Stimulated activated naive CD8-positive, alpha-beta T cell treated with anti-CD3 and anti-CD28 coated beads, Interleukin-15, amount 100 ng/mL, for 72 hours (primary cell): ENCODE results near the gene ZNF771.

Source experiments
- ATAC-seq: fragments of 150-1000 bp; cut with Tn5 transposase; 2 replicates; pipeline ENCODE4 v1.10.0; 2021; ENCODE audit warnings: mild to moderate bottlenecking, moderate library complexity
- DNase-seq, 2 donors: peaks; one replicate each; pipeline ENCODE4 v3.0.0; 2021 to 2022
- H3K27ac Mint-ChIP-seq, 2 donors: one replicate each; pipeline ENCODE4 v1.8.0; 2022; ENCODE audit warnings: mild to moderate bottlenecking in 2 of 2, mixed read lengths in 2 of 2, moderate library complexity in 2 of 2
- H3K27me3 Mint-ChIP-seq: one replicate; pipeline ENCODE4 v1.8.0; 2022; ENCODE audit warnings: mixed read lengths
- H3K4me1 Mint-ChIP-seq: one replicate; pipeline ENCODE4 v1.8.0; 2022; ENCODE audit warnings: mild to moderate bottlenecking, mixed read lengths
- H3K4me3 Mint-ChIP-seq, 2 donors: one replicate each; pipeline ENCODE4 v1.8.0; 2022; ENCODE audit warnings: mild to moderate bottlenecking in 2 of 2, mixed read lengths in 2 of 2, moderate library complexity in 1 of 2
- H3K9me3 Mint-ChIP-seq, 2 donors: one replicate each; pipeline ENCODE4 v1.8.0; 2022; ENCODE audit warnings: mixed read lengths in 2 of 2

ZNF771 gene

GRCh38 chr16:30406795-30407101 lies 658 bp upstream of the ZNF771 start:
- peak; percentile 46 for ATAC-seq
- DNase-seq = no peak
- no peaks in the 10 kb centered on the region for H3K9me3 Mint-ChIP-seq
- H3K4me1 Mint-ChIP-seq = peaks cover 25% of the 10 kb centered on the region
- peak overlapping the region; percentile 95 to 98 for H3K27ac Mint-ChIP-seq
- H3K27me3 Mint-ChIP-seq = peaks cover 7% of the 10 kb centered on the region
- H3K4me3 Mint-ChIP-seq = peak overlapping the region; percentile 88 to 93

DNA sequence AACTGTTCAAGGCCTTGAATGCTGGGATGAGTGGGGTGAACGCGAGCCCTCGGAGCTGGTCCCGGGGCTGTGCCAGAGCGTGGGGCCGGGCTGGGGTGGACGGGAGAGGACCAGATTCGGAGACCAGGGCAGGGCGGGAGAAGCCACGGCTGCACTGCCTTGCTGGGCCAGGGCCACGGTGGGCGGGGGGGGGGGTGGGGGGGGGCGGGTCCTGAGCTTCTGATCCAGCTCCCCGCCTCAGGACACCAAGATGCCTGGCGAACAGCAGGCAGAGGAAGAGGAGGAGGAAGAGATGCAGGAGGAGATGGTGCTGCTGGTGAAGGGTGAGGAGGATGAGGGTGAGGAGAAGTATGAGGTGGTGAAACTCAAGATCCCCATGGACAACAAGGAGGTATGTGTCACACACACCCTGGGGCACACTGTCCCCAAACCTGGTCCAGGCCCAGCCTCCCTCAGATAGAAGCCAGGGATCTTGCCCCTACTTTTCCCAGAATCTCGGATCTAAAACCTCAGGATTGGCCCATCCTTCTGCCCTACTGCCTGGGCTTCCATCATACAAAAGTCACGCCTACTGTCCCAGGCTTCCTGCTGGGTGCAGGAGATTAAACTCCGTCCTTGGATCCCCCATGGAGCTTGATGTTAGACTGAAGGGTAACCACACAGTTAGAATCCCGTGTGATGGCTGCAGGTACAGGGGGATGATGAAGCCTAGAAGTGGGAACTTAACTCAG lies 563 bp downstream of the ZNF771 start:
- ATAC-seq = no peak
- H3K4me3 Mint-ChIP-seq = peak overlapping the region; percentile 88 to 93
- H3K9me3 Mint-ChIP-seq = no peaks in the 10 kb centered on the region
- H3K27ac Mint-ChIP-seq = peak overlapping the region; percentile 64 to 78
- H3K27me3 Mint-ChIP-seq = peaks cover 6% of the 10 kb centered on the region
- no peak for DNase-seq
- H3K4me1 Mint-ChIP-seq = peaks cover 31% of the 10 kb centered on the region

- DNase-seq (peak; percentile 90 to 91), ATAC-seq (peak; percentile 67)
- H3K4me3 Mint-ChIP-seq = peak overlapping the region; percentile 62 to 93
- H3K27ac Mint-ChIP-seq = peak overlapping the region in 1 of 2 donors; percentile 36
- no peaks in the 10 kb centered on the region for H3K9me3 Mint-ChIP-seq
- peaks cover 37% of the 10 kb centered on the region for H3K4me1 Mint-ChIP-seq
- no peaks in the 10 kb centered on the region for H3K27me3 Mint-ChIP-seq
Observed at GRCh38 chr16:30409125-30410060, 2.0 kb downstream of the ZNF771 start.

GRCh38 chr16:30413112-30413806 lies 5.9 kb downstream of the ZNF771 start:
- no peak for DNase-seq
- ATAC-seq = no peak
- peak overlapping the region in 1 of 2 donors; percentile 65 for H3K27ac Mint-ChIP-seq
- no peaks in the 10 kb centered on the region for H3K9me3 Mint-ChIP-seq
- peaks cover 58% of the 10 kb centered on the region for H3K4me1 Mint-ChIP-seq
- H3K4me3 Mint-ChIP-seq = no peak overlapping the region
- H3K27me3 Mint-ChIP-seq = no peaks in the 10 kb centered on the region

GRCh38 chr16:30414159-30414558 lies 6.8 kb downstream of the ZNF771 start:
- Mint-ChIP-seq H3K27ac (no peak overlapping the region), H3K9me3 (no peaks in the 10 kb centered on the region), H3K27me3 (no peaks in the 10 kb centered on the region), H3K4me1 (peaks cover 58% of the 10 kb centered on the region), H3K4me3 (no peak overlapping the region)
- DNase-seq (no peak), ATAC-seq (no peak)

DNA sequence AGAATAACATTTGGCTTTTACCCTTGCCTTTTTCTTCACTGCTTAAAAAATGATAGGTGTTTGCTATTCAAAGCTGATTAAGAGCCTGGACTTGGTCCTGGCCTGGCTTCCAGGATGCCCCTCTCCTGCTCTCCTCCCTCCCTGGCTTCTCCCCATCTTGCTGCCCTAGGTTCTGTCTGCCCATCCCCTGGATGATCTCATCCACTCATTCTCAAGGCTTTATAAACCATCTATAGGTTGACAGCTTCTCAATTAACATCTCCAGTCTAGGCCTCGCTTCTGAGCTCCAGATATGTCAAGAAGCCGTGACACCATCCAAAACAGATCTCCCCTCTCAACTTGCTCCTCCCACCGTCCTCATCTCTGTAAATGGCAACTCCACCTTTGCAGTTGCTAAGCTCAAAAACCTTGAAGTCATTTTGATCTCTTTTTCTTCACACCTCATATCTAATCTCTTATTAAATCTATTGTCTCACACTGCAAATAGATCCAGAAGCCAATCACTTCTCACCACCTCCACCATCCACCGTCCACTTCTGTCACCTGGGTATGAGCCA lies 8.7 kb downstream of the ZNF771 start:
- Mint-ChIP-seq H3K9me3 (no peaks in the 10 kb centered on the region), H3K27ac (no peak overlapping the region), H3K4me1 (peaks cover 51% of the 10 kb centered on the region), H3K4me3 (no peak overlapping the region), H3K27me3 (no peaks in the 10 kb centered on the region)
- no peak for DNase-seq
- no peak for ATAC-seq

- H3K9me3 Mint-ChIP-seq = no peaks in the 10 kb centered on the region
- no peaks in the 10 kb centered on the region for H3K27me3 Mint-ChIP-seq
- no peak overlapping the region for H3K27ac Mint-ChIP-seq
- peaks cover 48% of the 10 kb centered on the region for H3K4me1 Mint-ChIP-seq
- peak overlapping the region; percentile 11 to 65 for H3K4me3 Mint-ChIP-seq
- DNase-seq (no peak), ATAC-seq (no peak)
Observed at GRCh38 chr16:30416624-30417528, 9.5 kb downstream of the ZNF771 start.

GRCh38 chr16:30417529-30418349 lies 10.3 kb downstream of the ZNF771 start:
- Mint-ChIP-seq H3K9me3 (no peaks in the 10 kb centered on the region), H3K4me1 (peaks cover 41% of the 10 kb centered on the region), H3K27ac (no peak overlapping the region), H3K4me3 (peak overlapping the region; percentile 56 to 74), H3K27me3 (no peaks in the 10 kb centered on the region)
- peak; percentile 87 to 92 for DNase-seq
- ATAC-seq = peak; percentile 96

DNA sequence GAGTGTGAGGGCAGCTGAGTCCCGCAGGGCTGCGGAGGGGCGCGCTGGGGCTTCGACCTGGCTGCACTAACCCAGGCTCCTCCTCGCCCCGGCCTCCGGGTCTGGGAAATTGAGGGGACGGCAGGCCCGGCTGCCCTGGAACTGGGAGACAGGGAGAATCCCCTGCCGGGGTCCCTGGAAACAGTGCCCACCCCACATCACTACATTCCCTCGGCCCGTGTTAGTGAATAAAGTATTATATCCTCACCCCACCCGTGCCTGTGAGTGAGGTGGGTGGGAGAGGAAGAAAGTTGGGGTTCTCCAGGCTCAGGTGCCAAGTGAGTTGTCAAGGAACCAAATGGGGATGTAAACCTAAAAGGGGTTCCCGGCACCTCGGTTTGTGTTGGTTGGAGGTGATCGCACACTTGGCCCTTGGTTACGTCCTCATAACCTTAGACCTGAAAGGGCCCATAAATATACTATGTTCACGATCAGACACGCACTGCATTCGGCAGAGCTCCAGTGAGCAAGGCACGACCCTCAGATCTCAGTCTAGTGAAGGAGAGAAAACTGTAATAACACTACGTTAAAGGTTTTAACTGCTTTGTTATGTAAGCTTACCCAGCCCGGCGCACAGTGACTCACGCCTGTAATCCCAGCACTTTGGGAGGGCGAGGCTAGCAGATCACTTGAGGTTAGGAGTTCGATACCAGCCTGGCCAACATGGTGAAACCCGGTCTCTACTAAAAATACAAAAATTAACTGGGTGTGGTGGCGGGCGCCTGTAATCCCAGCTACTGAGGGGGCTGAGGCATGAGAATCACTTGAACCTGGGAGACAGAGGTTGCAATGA lies 11.2 kb downstream of the ZNF771 start:
- peak overlapping the region in 1 of 2 donors; percentile 26 for H3K27ac Mint-ChIP-seq
- H3K4me1 Mint-ChIP-seq = peaks cover 38% of the 10 kb centered on the region
- DNase-seq = no peak
- peak overlapping the region; percentile 27 to 74 for H3K4me3 Mint-ChIP-seq
- H3K9me3 Mint-ChIP-seq = no peaks in the 10 kb centered on the region
- no peak for ATAC-seq
- no peaks in the 10 kb centered on the region for H3K27me3 Mint-ChIP-seq

DNA sequence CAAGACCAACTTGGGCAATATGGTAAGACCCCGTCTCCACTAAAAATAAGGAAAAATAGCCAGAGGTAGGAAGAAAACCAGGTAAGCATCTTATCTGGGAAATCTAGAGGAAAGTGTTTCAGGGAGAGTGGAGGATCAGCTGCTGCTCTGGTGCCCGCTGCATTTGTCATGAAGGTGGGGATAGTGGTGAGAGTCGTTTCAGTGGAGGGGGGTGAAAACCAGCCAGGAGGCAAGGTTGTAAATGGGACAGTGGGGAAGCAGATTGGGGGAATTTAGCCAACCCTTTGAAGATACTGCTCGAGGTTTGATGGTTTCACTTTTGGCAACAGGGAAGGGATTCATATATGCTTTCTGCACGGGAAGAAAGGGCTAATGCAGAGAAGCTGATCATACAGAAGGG lies 13.6 kb downstream of the ZNF771 start:
- Mint-ChIP-seq H3K27me3 (no peaks in the 10 kb centered on the region), H3K27ac (peak overlapping the region in 1 of 2 donors; percentile 29), H3K9me3 (no peaks in the 10 kb centered on the region), H3K4me1 (peaks cover 29% of the 10 kb centered on the region), H3K4me3 (no peak overlapping the region)
- ATAC-seq (no peak), DNase-seq (no peak)

GRCh38 chr16:30428055-30428454 lies 20.6 kb downstream of the ZNF771 start:
- ATAC-seq (no peak), DNase-seq (no peak)
- H3K9me3 Mint-ChIP-seq = no peaks in the 10 kb centered on the region
- peak overlapping the region; percentile 0 to 48 for H3K27ac Mint-ChIP-seq
- H3K27me3 Mint-ChIP-seq = no peaks in the 10 kb centered on the region
- no peak overlapping the region for H3K4me3 Mint-ChIP-seq
- H3K4me1 Mint-ChIP-seq = peaks cover 11% of the 10 kb centered on the region

DNA sequence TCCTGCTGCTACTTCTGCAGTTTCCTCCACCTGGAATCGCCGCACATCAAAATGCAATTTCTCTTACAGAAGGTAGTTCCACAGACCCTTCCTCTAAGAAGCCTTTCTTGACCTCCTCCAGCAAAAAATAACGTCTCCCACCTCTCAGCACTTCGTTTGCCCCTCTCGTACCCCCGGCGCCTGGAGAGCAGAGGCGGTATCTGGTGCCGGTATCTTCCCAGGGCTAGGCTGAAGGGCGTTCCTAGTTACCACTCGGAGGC lies 21.9 kb downstream of the ZNF771 start:
- Mint-ChIP-seq H3K27me3 (no peaks in the 10 kb centered on the region), H3K4me3 (no peak overlapping the region), H3K4me1 (peaks cover 18% of the 10 kb centered on the region), H3K27ac (no peak overlapping the region), H3K9me3 (no peaks in the 10 kb centered on the region)
- ATAC-seq = no peak
- no peak for DNase-seq

GRCh38 chr16:30429678-30430427 lies 22.4 kb downstream of the ZNF771 start, which contains the start of gene DCTPP1:
TSS of gene DCTPP1 (minus strand) at chr16:30430030. CDS start at chr16:30429980, 50 bp downstream.
- DNase-seq (peak; percentile 94 to 98), ATAC-seq (peak; percentile 98)
- no peaks in the 10 kb centered on the region for H3K9me3 Mint-ChIP-seq
- no peaks in the 10 kb centered on the region for H3K27me3 Mint-ChIP-seq
- peaks cover 23% of the 10 kb centered on the region for H3K4me1 Mint-ChIP-seq
- no peak within 1 kb of the TSS for H3K27ac Mint-ChIP-seq
- no peak within 1 kb of the TSS for H3K4me3 Mint-ChIP-seq
